ENCODE data around the gene CDH4.

Gene CDH4

GRCh38 chr20:61861858-61862257 lies 609.8 kb downstream of the CDH4 start:
- TF ChIP-seq FOXM1 (IDR thresholded peaks at IDR 0.05; ENCODE audit: borderline replicate concordance, low read depth) (no peak), CREB1 (IDR thresholded peaks at IDR 0.05; ENCODE audit: low read depth) (no peak), CEBPB (IDR thresholded peaks at IDR 0.05) (no peak), NFIC (IDR thresholded peaks at IDR 0.05) (no peak), MAX (IDR thresholded peaks at IDR 0.05) (no peak), EP300 (IDR thresholded peaks at IDR 0.05; ENCODE audit: borderline replicate concordance) (no peak), YY1 (IDR thresholded peaks at IDR 0.05; ENCODE audit: low read depth) (no peak), EGR1 (IDR thresholded peaks at IDR 0.05) (no peak), ZBTB7A (IDR thresholded peaks at IDR 0.05; ENCODE audit: low read depth) (no peak), RAD21 (IDR thresholded peaks at IDR 0.05; ENCODE audit: low read depth) (no peak), TEAD4 (IDR thresholded peaks at IDR 0.05) (no peak)

- TF ChIP-seq FOXM1 (IDR thresholded peaks at IDR 0.05; ENCODE audit: borderline replicate concordance, low read depth) (no peak), TCF12 (IDR thresholded peaks at IDR 0.05; ENCODE audit: low read depth) (no peak), USF1 (IDR thresholded peaks at IDR 0.05) (no peak), EP300 (IDR thresholded peaks at IDR 0.05; ENCODE audit: borderline replicate concordance) (no peak), YY1 (IDR thresholded peaks at IDR 0.05; ENCODE audit: low read depth) (no peak), MAX (IDR thresholded peaks at IDR 0.05) (no peak), TEAD4 (IDR thresholded peaks at IDR 0.05) (no peak), NFIC (IDR thresholded peaks at IDR 0.05) (no peak), CEBPB (IDR thresholded peaks at IDR 0.05) (no peak), EGR1 (IDR thresholded peaks at IDR 0.05) (no peak), REST (IDR thresholded peaks at IDR 0.05; ENCODE audit: low read depth) (no peak), CREB1 (IDR thresholded peaks at IDR 0.05; ENCODE audit: low read depth) (no peak), TAF1 (IDR thresholded peaks at IDR 0.05; ENCODE audit: low read depth) (no peak)
Observed at GRCh38 chr20:61862881-61863280, 610.8 kb downstream of the CDH4 start.

- no peak for TF ChIP-seq REST (IDR thresholded peaks at IDR 0.05; ENCODE audit: low read depth)
- no peak for TF ChIP-seq CREB1 (IDR thresholded peaks at IDR 0.05; ENCODE audit: low read depth)
- no peak for TF ChIP-seq USF1 (IDR thresholded peaks at IDR 0.05)
- TF ChIP-seq TEAD4 (IDR thresholded peaks at IDR 0.05), result no peak
- TF ChIP-seq CEBPB (IDR thresholded peaks at IDR 0.05), result no peak
- no peak for TF ChIP-seq MAX (IDR thresholded peaks at IDR 0.05)
- TF ChIP-seq EP300 (IDR thresholded peaks at IDR 0.05; ENCODE audit: borderline replicate concordance), result no peak
- no peak for TF ChIP-seq YY1 (IDR thresholded peaks at IDR 0.05; ENCODE audit: low read depth)
- no peak for TF ChIP-seq NFIC (IDR thresholded peaks at IDR 0.05)
- TF ChIP-seq RAD21 (IDR thresholded peaks at IDR 0.05; ENCODE audit: low read depth), result no peak
- TF ChIP-seq TCF12 (IDR thresholded peaks at IDR 0.05; ENCODE audit: low read depth), result no peak
Observed at GRCh38 chr20:61864481-61864880, 612.4 kb downstream of the CDH4 start.

GRCh38 chr20:61865353-61865752 lies 613.3 kb downstream of the CDH4 start:
- no peak for TF ChIP-seq MAX (IDR thresholded peaks at IDR 0.05)
- no peak for TF ChIP-seq CREB1 (IDR thresholded peaks at IDR 0.05; ENCODE audit: low read depth)
- no peak for TF ChIP-seq TEAD4 (IDR thresholded peaks at IDR 0.05)
- TF ChIP-seq USF1 (IDR thresholded peaks at IDR 0.05), result no peak
- no peak for TF ChIP-seq ZBTB7A (IDR thresholded peaks at IDR 0.05; ENCODE audit: low read depth)
- no peak for TF ChIP-seq TCF12 (IDR thresholded peaks at IDR 0.05; ENCODE audit: low read depth)
- TF ChIP-seq YY1 (IDR thresholded peaks at IDR 0.05; ENCODE audit: low read depth), result no peak
- TF ChIP-seq EGR1 (IDR thresholded peaks at IDR 0.05), result no peak
- TF ChIP-seq NFIC (IDR thresholded peaks at IDR 0.05), result no peak
- no peak for TF ChIP-seq FOXM1 (IDR thresholded peaks at IDR 0.05; ENCODE audit: borderline replicate concordance, low read depth)
- TF ChIP-seq RAD21 (IDR thresholded peaks at IDR 0.05; ENCODE audit: low read depth), result no peak
- no peak for TF ChIP-seq TAF1 (IDR thresholded peaks at IDR 0.05; ENCODE audit: low read depth)
- no peak for TF ChIP-seq CEBPB (IDR thresholded peaks at IDR 0.05)

- TF ChIP-seq RAD21 (IDR thresholded peaks at IDR 0.05; ENCODE audit: low read depth) (no peak), FOXM1 (IDR thresholded peaks at IDR 0.05; ENCODE audit: borderline replicate concordance, low read depth) (no peak), EGR1 (IDR thresholded peaks at IDR 0.05) (no peak), CREB1 (IDR thresholded peaks at IDR 0.05; ENCODE audit: low read depth) (no peak), REST (IDR thresholded peaks at IDR 0.05; ENCODE audit: low read depth) (no peak), CEBPB (IDR thresholded peaks at IDR 0.05) (no peak), TAF1 (IDR thresholded peaks at IDR 0.05; ENCODE audit: low read depth) (no peak), TCF12 (IDR thresholded peaks at IDR 0.05; ENCODE audit: low read depth) (no peak), EP300 (IDR thresholded peaks at IDR 0.05; ENCODE audit: borderline replicate concordance) (no peak), YY1 (IDR thresholded peaks at IDR 0.05; ENCODE audit: low read depth) (no peak), NFIC (IDR thresholded peaks at IDR 0.05) (no peak), TEAD4 (IDR thresholded peaks at IDR 0.05) (no peak), MAX (IDR thresholded peaks at IDR 0.05) (no peak)
Observed at GRCh38 chr20:61866165-61866564, 614.1 kb downstream of the CDH4 start.

Measured in Ishikawa (cell line).